IPS-18a (cell line): ENCODE results near the gene KDM2A.
"Not testable (repeated sequence)": the region's sequence is repeated elsewhere in the genome, so short reads cannot be mapped to it uniquely, and the experiment has no call there.

Experiments used
- H3K27ac ChIP-seq: one replicate; pipeline ENCODE4 v1.5.1; 2013; ENCODE audit warnings: low read length
- H3K27me3 ChIP-seq: one replicate; pipeline ENCODE4 v1.6.1; 2013; ENCODE audit warnings: mild to moderate bottlenecking, low read length; ENCODE audit not compliant: control insufficient read depth, insufficient read depth
- H3K36me3 ChIP-seq: one replicate; pipeline ENCODE4 v1.6.1; 2013; ENCODE audit warnings: low read depth, low read length; ENCODE audit not compliant: control insufficient read depth
- H3K4me1 ChIP-seq: one replicate; pipeline ENCODE4 v1.6.1; 2013; ENCODE audit warnings: low read depth, low read length; ENCODE audit not compliant: control insufficient read depth
- H3K4me3 ChIP-seq: one replicate; pipeline ENCODE4 v1.5.1; 2013; ENCODE audit warnings: low read length
- H3K9ac ChIP-seq: one replicate; pipeline ENCODE4 v1.6.1; 2013; ENCODE audit warnings: mild to moderate bottlenecking, low read length, moderate library complexity
- H3K9me3 ChIP-seq: one replicate; pipeline ENCODE4 v1.6.1; 2013; ENCODE audit warnings: low read depth, low read length; ENCODE audit not compliant: control insufficient read depth

KDM2A gene

GRCh38 chr11:67211656-67212436 is 92.8 kb downstream of the KDM2A start:
- H3K4me1 ChIP-seq, result no peaks in the 10 kb centered on the region
- H3K9me3 ChIP-seq, result no peaks in the 10 kb centered on the region
- peaks cover 45% of the 10 kb centered on the region for H3K36me3 ChIP-seq
- no peak overlapping the region for H3K9ac ChIP-seq
- H3K27ac ChIP-seq, result no peak overlapping the region
- no peak overlapping the region for H3K4me3 ChIP-seq
- H3K27me3 ChIP-seq, result no peaks in the 10 kb centered on the region

GRCh38 chr11:67213178-67213621 is 94.1 kb downstream of the KDM2A start:
- no peaks in the 10 kb centered on the region for H3K9me3 ChIP-seq
- no peak overlapping the region for H3K4me3 ChIP-seq
- H3K9ac ChIP-seq, result no peak overlapping the region
- peaks cover 52% of the 10 kb centered on the region for H3K36me3 ChIP-seq
- H3K27me3 ChIP-seq, result no peaks in the 10 kb centered on the region
- H3K4me1 ChIP-seq, result no peaks in the 10 kb centered on the region
- no peak overlapping the region for H3K27ac ChIP-seq

- Histone ChIP-seq H3K9me3 (no peaks in the 10 kb centered on the region), H3K36me3 (peaks cover 39% of the 10 kb centered on the region), H3K27ac (no peak overlapping the region), H3K27me3 (no peaks in the 10 kb centered on the region), H3K4me3 (no peak overlapping the region), H3K4me1 (no peaks in the 10 kb centered on the region), H3K9ac (no peak overlapping the region)
Measured at GRCh38 chr11:67227726-67228125, 108.7 kb downstream of the KDM2A start.

- Histone ChIP-seq H3K4me1 (no peaks in the 10 kb centered on the region), H3K9ac (no peak overlapping the region), H3K36me3 (peaks cover 37% of the 10 kb centered on the region), H3K27ac (no peak overlapping the region), H3K27me3 (no peaks in the 10 kb centered on the region), H3K9me3 (no peaks in the 10 kb centered on the region), H3K4me3 (no peak overlapping the region)
Measured at GRCh38 chr11:67230406-67230805, 111.3 kb downstream of the KDM2A start.

- no peak overlapping the region for H3K27ac ChIP-seq
- H3K4me1 ChIP-seq, result no peaks in the 10 kb centered on the region
- H3K4me3 ChIP-seq, result no peak overlapping the region
- H3K9me3 ChIP-seq, result no peaks in the 10 kb centered on the region
- H3K36me3 ChIP-seq, result peaks cover 37% of the 10 kb centered on the region
- H3K9ac ChIP-seq, result no peak overlapping the region
- H3K27me3 ChIP-seq, result no peaks in the 10 kb centered on the region
Measured at GRCh38 chr11:67230886-67231285, 111.8 kb downstream of the KDM2A start.

- peaks cover 25% of the 10 kb centered on the region for H3K36me3 ChIP-seq
- H3K9ac ChIP-seq, result no peak overlapping the region
- H3K27ac ChIP-seq, result no peak overlapping the region
- no peak overlapping the region for H3K4me3 ChIP-seq
- peaks cover 3% of the 10 kb centered on the region for H3K4me1 ChIP-seq
- no peaks in the 10 kb centered on the region for H3K27me3 ChIP-seq
- no peaks in the 10 kb centered on the region for H3K9me3 ChIP-seq
Measured at GRCh38 chr11:67233584-67234190, 114.6 kb downstream of the KDM2A start.

- H3K9ac ChIP-seq, H3K27me3 ChIP-seq, H3K27ac ChIP-seq, H3K4me3 ChIP-seq, H3K9me3 ChIP-seq: not testable (repeated sequence)
- peaks cover 19% of the 10 kb centered on the region for H3K36me3 ChIP-seq
- H3K4me1 ChIP-seq, result peaks cover 12% of the 10 kb centered on the region
Measured at GRCh38 chr11:67234571-67234970, 115.5 kb downstream of the KDM2A start.

GRCh38 chr11:67237574-67237973 is 118.5 kb downstream of the KDM2A start:
- Histone ChIP-seq H3K27me3 (no peaks in the 10 kb centered on the region), H3K4me1 (peaks cover 18% of the 10 kb centered on the region), H3K9ac (no peak overlapping the region), H3K36me3 (peaks cover under 1% of the 10 kb centered on the region), H3K9me3 (no peaks in the 10 kb centered on the region), H3K4me3 (no peak overlapping the region), H3K27ac (no peak overlapping the region)

- Histone ChIP-seq H3K27me3 (no peaks in the 10 kb centered on the region), H3K4me3 (peak overlapping the region; percentile 48), H3K27ac (peak overlapping the region; percentile 14), H3K9ac (peak overlapping the region; percentile 19), H3K4me1 (peaks cover 18% of the 10 kb centered on the region), H3K36me3 (peaks cover 17% of the 10 kb centered on the region), H3K9me3 (no peaks in the 10 kb centered on the region)
Measured at GRCh38 chr11:67238894-67239782, 120.1 kb downstream of the KDM2A start.

GRCh38 chr11:67239783-67240575 is 120.9 kb downstream of the KDM2A start:
- Histone ChIP-seq H3K4me3 (peak overlapping the region; percentile 84), H3K27me3 (no peaks in the 10 kb centered on the region), H3K9ac (peak overlapping the region; percentile 98), H3K4me1 (peaks cover 18% of the 10 kb centered on the region), H3K9me3 (no peaks in the 10 kb centered on the region), H3K27ac (peak overlapping the region; percentile 94), H3K36me3 (peaks cover 24% of the 10 kb centered on the region)
